NCI-H1417 (cell line): ENCODE data around the gene RNF187.

ENCODE experiments used
- DNase-seq, 3 experiments: peaks; one replicate each; lab custom pipeline; 2025; lab: John Stamatoyannopoulos, UW

The RNF187 gene

DNA sequence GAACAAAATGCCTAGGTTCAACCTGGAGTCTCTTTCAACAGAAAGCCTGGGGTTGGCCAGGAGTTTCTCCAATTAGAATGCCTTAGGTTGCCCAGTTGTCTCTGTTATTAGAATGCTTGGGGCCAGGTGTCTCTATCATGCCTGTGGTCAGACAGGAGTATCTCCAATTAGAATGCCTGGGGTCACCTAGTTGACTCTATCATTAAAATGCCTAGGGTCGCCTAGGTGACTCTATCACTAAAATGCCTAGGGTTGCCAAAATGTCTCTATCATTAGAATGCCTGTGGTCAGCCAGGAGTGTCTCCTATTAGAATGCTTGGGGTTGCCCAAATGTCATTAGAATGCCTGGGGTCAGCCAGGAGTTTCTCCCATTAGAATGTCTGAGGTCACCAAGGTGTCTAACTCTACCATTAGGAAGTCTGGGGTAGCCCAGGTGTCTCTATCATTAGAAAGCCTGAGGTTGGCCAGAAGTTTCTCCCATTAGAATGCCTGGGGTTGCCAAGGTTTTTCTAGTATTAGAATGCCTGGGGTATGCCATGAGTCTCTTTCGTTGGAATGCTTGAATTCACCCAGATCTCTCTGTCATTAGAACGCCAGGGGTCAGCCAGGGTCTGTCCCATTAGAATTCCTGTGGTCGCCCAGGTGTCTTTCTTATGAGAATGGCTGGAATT is 57.9 kb downstream of the RNF187 start:
- no peak for DNase-seq
